C4-2B (cell line): ENCODE data around the gene NXF1.

Source experiments
- ZFX ChIP-seq: fragments of 450-650 bp; IDR thresholded peaks from 2 replicates; pipeline ENCODE4 v1.6.1; 2017
- TF ChIP-seq, protein P1 (sequence below): fragments of 450-650 bp; conservative IDR thresholded peaks from 2 replicates; pipeline ENCODE4 v1.5.1; 2017; ENCODE audit warnings: mild to moderate bottlenecking

DNA sequence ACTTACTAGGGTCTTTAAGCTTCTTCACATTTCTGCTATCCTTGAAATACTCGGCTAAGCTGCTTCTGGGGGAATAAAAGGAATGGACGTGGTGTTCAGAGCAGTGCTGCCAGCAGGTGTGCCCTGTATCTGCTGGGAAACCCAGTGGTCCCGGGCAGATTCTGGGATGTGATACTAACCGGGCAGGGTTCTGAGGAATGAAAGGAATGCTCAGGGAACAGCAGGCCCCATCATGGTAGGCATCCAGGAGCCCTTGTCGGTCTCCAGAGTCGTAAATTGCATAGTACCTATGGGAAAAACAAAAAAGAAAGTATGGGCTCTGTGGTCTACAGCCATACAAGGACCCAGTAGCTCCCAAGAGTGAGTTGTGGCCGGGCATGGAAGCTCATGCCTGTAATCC lies 9.0 kb downstream of the NXF1 start:
- TF ChIP-seq, protein P1, sequence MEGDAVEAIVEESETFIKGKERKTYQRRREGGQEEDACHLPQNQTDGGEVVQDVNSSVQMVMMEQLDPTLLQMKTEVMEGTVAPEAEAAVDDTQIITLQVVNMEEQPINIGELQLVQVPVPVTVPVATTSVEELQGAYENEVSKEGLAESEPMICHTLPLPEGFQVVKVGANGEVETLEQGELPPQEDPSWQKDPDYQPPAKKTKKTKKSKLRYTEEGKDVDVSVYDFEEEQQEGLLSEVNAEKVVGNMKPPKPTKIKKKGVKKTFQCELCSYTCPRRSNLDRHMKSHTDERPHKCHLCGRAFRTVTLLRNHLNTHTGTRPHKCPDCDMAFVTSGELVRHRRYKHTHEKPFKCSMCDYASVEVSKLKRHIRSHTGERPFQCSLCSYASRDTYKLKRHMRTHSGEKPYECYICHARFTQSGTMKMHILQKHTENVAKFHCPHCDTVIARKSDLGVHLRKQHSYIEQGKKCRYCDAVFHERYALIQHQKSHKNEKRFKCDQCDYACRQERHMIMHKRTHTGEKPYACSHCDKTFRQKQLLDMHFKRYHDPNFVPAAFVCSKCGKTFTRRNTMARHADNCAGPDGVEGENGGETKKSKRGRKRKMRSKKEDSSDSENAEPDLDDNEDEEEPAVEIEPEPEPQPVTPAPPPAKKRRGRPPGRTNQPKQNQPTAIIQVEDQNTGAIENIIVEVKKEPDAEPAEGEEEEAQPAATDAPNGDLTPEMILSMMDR = no peak
- TF ChIP-seq ZFX = no peak
